Stimulated activated CD4-positive, alpha-beta T cell treated with anti-CD3 and anti-CD28 coated beads, Interleukin-1b, Interleukin-23, amount 100 ng/mL, for 4 hours (primary cell): Measurements from ENCODE around the gene RNU7-1.

Experiments used
- DNase-seq, 2 donors: peaks; one replicate each; pipeline ENCODE4 v3.0.0-alpha.2; 2020; ENCODE audit warnings: low read depth in 2 of 2

Gene RNU7-1

GRCh38 chr12:6937481-6938352 lies 5.9 kb upstream of the RNU7-1 start:
- DNase-seq: peak; percentile 85 to 91

- DNase-seq: no peak
Measured at GRCh38 chr12:6938353-6939190, 5.0 kb upstream of the RNU7-1 start.

GRCh38 chr12:6939191-6939540 lies 4.5 kb upstream of the RNU7-1 start:
- no peak for DNase-seq

- DNase-seq: no peak
Measured at GRCh38 chr12:6941267-6941666, 2.3 kb upstream of the RNU7-1 start.

GRCh38 chr12:6941782-6942181 lies 1.8 kb upstream of the RNU7-1 start:
- DNase-seq: no peak

GRCh38 chr12:6942331-6942665 lies 1.3 kb upstream of the RNU7-1 start:
- no peak for DNase-seq

- peak in 1 of 2 donors; percentile 70 for DNase-seq
Measured at GRCh38 chr12:6943389-6943721, 261 bp upstream of the RNU7-1 start.

GRCh38 chr12:6944381-6945186 lies 968 bp downstream of the RNU7-1 start:
- peak; percentile 75 to 77 for DNase-seq

GRCh38 chr12:6945613-6946012 lies 2.0 kb downstream of the RNU7-1 start:
- DNase-seq: no peak

GRCh38 chr12:6946033-6946919 lies 2.7 kb downstream of the RNU7-1 start:
- DNase-seq: no peak

GRCh38 chr12:6946920-6947374 lies 3.3 kb downstream of the RNU7-1 start:
- no peak for DNase-seq

- no peak for DNase-seq
Measured at GRCh38 chr12:6947615-6948014, 4.0 kb downstream of the RNU7-1 start.

GRCh38 chr12:6948873-6949594 lies 5.4 kb downstream of the RNU7-1 start:
- no peak for DNase-seq

- no peak for DNase-seq
Measured at GRCh38 chr12:6950401-6950801, 6.8 kb downstream of the RNU7-1 start.

- DNase-seq: no peak
Measured at GRCh38 chr12:6950811-6951540, 7.4 kb downstream of the RNU7-1 start, which contains the start of gene PTPN6. Gene PTPN6 (plus strand): TSS chr12:6951356. CDS start chr12:6951513, 157 bp downstream.

- DNase-seq: no peak
Measured at GRCh38 chr12:6951551-6952120, 8.0 kb downstream of the RNU7-1 start.

GRCh38 chr12:6952121-6952862 lies 8.7 kb downstream of the RNU7-1 start:
- no peak for DNase-seq

GRCh38 chr12:6952863-6953441 lies 9.3 kb downstream of the RNU7-1 start:
- DNase-seq: no peak
